ENCODE data around the gene HEXIM2. TPM values are rescaled to one million over a fixed set of nuclear protein-coding genes. Genes with fewer than 3 reads are reported as not detected.

HEXIM2 gene
- total and polyA plus RNA-seq, 2 of the 13 experiments (the other 11 are each of a cell fraction or from before 2014, with no cell fraction given) = 27.1 to 32.4 TPM

GRCh38 chr17:45172541-45173286, 11.0 kb downstream of the HEXIM2 start (continued):
- TF ChIP-seq TFDP2 (CRISPR knock-in tag; IDR thresholded peaks at IDR 0.05) (0 out of 2 replicates have a peak, but pooled peaks have one; percentile 17), TSC22D2 (CRISPR knock-in tag; IDR thresholded peaks at IDR 0.05; ENCODE audit: borderline replicate concordance) (peak; percentile 54; the same call in 1 of the 2 replicates), HOXA3 (CRISPR knock-in tag; IDR thresholded peaks at IDR 0.05) (peak; percentile 64), XRCC5 (optimal IDR thresholded peaks at IDR 0.05; ENCODE audit: low read length) (peak; percentile 56), ZSCAN29 (CRISPR knock-in tag; conservative IDR thresholded peaks at IDR 0.05) (peak; percentile 76; the same call in 1 of the 2 replicates), GTF2F1 (IDR thresholded peaks at IDR 0.05; ENCODE audit: low read length) (no peak), ZNF614 (CRISPR knock-in tag; IDR thresholded peaks at IDR 0.05; ENCODE audit: borderline replicate concordance) (peak; percentile 80; the same call in 1 of the 2 replicates), TFAP4 (IDR thresholded peaks at IDR 0.05; ENCODE audit: borderline replicate concordance, low read depth) (no peak), TARDBP (CRISPR knock-in tag; IDR thresholded peaks at IDR 0.05) (peak; percentile 48; the same call in 1 of the 2 replicates), TFE3 (CRISPR knock-in tag; IDR thresholded peaks at IDR 0.05) (peak; percentile 53; the same call in 1 of the 2 replicates), NR2F1 (CRISPR knock-in tag; IDR thresholded peaks at IDR 0.05) (no peak), ZNF407 (CRISPR knock-in tag; IDR thresholded peaks at IDR 0.05; ENCODE audit: not compliant biosample characterization) (no peak), ELF3 (CRISPR knock-in tag; IDR thresholded peaks at IDR 0.05) (peak; percentile 80; the same call in 1 of the 2 replicates), THAP7 (CRISPR knock-in tag; IDR thresholded peaks at IDR 0.05) (no peak)
